GM10266 (cell line): Measurements from ENCODE around the gene CDH13.

Experiments used
- DNase-seq: peaks from one replicate; pipeline ENCODE4 v3.0.0; 2012; ENCODE audit errors: extremely low spot score
- TF ChIP-seq, protein P1 (sequence below): IDR thresholded peaks from 2 replicates; pipeline ENCODE4 v1.5.1; 2012; ENCODE audit warnings: mild to moderate bottlenecking, low read depth; ENCODE audit not compliant: control insufficient read depth, insufficient read depth; ENCODE audit errors: missing control alignments

CDH13 gene

DNA sequence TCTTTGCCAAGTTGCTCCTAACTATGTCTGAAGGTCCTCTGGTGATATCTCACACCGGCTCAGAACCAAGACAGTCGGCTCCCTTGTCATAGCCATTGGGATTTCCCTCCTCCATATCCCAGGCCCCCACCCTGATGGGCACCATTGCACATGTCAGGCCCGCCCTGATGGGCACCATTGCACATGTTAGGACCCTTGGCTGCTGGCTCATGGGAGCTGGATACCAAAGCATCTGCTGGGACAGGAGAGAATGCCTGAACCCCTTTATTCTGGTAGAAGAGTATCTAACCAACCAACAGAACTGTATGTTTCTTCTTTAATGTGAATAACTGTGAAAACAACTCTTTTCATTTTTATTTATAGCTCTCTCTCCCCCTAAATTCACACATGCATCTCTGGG, 726.5 kb downstream of the CDH13 start:
- DNase-seq = no peak
- TF ChIP-seq, protein P1, sequence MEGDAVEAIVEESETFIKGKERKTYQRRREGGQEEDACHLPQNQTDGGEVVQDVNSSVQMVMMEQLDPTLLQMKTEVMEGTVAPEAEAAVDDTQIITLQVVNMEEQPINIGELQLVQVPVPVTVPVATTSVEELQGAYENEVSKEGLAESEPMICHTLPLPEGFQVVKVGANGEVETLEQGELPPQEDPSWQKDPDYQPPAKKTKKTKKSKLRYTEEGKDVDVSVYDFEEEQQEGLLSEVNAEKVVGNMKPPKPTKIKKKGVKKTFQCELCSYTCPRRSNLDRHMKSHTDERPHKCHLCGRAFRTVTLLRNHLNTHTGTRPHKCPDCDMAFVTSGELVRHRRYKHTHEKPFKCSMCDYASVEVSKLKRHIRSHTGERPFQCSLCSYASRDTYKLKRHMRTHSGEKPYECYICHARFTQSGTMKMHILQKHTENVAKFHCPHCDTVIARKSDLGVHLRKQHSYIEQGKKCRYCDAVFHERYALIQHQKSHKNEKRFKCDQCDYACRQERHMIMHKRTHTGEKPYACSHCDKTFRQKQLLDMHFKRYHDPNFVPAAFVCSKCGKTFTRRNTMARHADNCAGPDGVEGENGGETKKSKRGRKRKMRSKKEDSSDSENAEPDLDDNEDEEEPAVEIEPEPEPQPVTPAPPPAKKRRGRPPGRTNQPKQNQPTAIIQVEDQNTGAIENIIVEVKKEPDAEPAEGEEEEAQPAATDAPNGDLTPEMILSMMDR = no peak

DNA sequence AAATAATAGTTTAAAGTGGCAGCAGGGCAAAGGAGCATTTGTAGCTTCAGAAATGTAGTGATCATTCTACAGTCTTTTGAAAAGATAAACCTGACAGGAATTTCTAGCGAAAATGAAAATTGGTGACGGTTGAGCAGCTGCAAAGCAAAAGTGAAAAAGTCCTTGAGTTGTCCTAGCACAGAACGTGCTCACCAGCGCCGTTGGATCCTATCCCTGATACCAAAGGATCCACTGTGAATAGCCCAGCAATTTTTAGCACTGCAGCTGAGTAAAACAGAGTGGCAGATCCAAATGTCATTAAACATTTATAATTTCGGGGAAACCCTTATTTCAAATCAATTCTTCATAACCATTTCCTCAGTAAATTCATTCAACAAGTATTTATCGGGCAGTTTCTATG, 727.2 kb downstream of the CDH13 start:
- no peak for DNase-seq
- TF ChIP-seq, protein P1 = no peak

DNA sequence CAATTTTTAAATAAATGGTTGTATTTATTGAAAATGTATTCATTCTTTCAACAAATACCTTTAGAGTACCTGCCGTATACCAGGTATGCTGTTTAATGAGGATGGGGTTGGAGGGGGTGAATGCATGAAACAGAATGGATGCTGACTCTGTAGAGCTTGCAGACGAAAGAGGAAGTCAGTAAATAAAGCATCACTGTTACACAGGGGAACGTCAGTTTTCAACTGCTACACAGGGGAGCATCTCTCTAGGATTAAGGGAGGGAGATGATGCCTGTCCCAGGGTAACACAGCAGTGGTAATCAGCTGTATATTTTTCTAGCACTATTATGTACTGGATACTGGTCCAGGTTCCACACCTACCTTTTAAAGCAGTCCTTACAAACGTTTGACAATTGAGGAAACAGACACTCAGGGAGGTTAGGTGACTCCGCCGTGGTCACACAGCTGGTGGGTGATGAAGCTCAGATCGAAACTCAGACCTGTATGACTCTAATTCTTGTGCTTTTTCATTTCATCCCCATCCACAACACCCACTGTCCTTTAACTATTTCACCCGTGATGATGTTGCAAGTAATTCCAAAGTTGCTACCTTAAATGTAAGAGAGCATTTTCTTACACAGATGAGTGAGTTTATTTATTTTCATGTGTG, 728.9 kb downstream of the CDH13 start:
- TF ChIP-seq, protein P1 = no peak
- DNase-seq = no peak

DNA sequence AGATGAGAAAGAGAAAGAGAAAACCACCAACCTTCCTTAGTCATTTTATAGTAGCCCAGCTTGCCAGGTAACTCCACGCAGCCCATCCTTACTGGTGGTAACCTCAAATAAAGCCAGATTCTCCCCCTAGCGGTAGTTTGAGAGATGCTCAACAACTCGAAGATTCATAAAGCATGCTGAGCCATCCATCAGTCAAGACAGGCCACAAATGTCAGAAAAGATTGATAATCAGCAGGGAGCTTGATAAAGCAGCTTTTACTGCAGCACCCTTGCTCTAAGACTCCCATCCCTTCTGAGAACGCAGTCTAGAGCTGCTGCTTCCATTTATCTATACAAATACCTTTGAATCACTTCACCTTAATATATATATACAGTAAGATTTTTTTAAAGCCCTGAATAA, 729.5 kb downstream of the CDH13 start:
- TF ChIP-seq, protein P1 = peak; percentile 74
- DNase-seq = peak; percentile 48

DNA sequence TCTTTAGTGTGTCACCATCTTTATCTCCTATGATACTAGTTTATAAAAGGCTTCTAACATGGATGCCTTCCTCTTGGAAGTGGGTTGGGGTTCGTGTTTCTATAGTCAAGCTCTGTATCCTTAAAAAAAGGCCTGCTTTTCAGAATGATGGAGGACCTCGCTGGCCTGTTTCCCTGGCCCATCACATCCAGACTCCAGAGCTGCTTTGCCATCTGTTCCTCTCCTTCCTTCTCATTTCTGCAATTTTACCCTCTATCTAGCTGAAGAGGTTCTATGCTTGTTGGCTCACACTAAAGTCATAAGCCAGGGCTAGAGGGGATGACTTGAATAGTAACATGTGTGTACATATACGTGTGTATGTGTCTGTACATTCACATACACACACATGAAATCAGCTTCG, 730.2 kb downstream of the CDH13 start:
- DNase-seq = no peak
- TF ChIP-seq, protein P1 = no peak

DNA sequence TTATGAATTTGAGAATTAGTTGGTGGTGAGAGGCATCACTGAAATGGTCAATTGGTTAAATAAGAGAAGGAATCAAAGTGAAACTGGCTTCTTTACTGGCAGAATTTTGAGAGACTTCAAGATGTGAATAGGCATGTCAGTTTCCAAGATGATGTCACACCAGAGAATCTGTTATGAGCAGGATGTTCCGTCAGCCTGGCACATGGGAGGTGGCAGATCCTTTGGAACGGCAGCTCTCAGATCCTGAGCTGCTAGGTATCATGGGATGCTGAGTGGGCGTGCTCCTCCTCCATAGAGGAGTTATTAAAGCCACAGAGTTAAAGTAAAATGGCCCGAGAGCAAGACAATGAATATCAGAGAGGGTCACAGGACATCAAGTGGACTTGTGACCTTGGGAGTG, 736.8 kb downstream of the CDH13 start:
- TF ChIP-seq, protein P1 = no peak
- no peak for DNase-seq

DNA sequence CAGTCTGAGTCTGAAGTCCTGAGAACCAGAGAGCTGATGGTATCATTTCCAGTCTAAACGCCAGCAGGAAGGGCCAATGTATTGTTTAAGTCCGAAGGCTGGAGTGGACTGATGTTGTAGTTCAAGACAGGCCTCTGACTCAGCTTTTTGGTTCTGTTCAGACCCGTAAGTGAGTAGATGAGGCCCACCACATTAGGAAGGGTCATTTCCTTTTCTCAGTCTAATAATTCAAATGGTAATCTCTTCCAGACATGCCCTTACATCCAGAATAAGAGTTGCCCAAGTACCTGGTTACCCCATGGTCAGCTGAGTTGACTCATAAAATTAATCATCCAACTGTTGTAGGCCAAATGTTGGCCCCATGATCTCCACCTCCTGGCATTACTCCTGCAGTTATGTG, 738.4 kb downstream of the CDH13 start:
- DNase-seq = no peak
- TF ChIP-seq, protein P1 = no peak
